Hepatocyte (in vitro differentiated cells): ENCODE data around the gene YIPF4.

ENCODE experiments used
- EZH2phosphoT487 ChIP-seq: fragments of 200-600 bp; sonication (generic); IDR thresholded peaks from one replicate; pipeline ENCODE4 v1.6.1; 2018; ENCODE audit warnings: antibody characterized with exemption, mild to moderate bottlenecking, low read depth, moderate library complexity; ENCODE audit not compliant: unreplicated experiment, severe bottlenecking
- TF ChIP-seq, protein P1 (sequence below): fragments of 200-600 bp; sonication (generic); IDR thresholded peaks from 2 replicates; pipeline ENCODE4 v1.5.1; 2016; ENCODE audit warnings: antibody characterized with exemption, mild to moderate bottlenecking; ENCODE audit not compliant: poor library complexity

DNA sequence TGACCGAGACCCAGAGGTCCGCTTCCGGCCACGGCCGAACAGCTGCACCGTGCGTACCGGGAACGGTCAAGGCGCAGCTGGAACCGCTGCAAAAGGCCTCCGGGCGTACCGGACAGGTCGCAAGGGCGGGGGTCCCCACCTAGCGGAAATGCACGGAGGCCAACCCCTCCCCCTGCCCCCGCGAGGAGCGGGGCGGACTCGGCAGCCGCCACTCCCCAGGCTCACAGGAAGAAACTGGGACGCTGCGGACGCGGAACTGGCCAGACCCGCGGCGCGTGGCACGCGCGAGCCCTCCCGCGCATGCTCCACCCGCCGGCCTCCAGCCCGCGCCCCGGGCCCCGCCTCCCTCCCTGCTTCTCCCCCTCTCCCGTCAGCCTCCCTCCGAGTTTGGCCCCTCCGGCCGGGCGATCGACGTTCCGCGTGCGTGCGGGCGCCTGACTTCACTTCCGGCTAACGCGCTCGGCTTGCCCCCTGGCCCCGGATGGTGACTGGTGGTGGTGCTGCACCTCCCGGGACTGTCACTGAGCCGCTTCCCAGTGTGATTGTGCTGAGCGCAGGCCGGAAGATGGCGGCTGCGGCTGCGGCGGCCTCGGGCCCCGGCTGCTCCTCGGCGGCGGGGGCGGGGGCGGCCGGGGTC, 79.1 kb downstream of the YIPF4 start, which contains the start of gene BIRC6:
- TF ChIP-seq, protein P1, sequence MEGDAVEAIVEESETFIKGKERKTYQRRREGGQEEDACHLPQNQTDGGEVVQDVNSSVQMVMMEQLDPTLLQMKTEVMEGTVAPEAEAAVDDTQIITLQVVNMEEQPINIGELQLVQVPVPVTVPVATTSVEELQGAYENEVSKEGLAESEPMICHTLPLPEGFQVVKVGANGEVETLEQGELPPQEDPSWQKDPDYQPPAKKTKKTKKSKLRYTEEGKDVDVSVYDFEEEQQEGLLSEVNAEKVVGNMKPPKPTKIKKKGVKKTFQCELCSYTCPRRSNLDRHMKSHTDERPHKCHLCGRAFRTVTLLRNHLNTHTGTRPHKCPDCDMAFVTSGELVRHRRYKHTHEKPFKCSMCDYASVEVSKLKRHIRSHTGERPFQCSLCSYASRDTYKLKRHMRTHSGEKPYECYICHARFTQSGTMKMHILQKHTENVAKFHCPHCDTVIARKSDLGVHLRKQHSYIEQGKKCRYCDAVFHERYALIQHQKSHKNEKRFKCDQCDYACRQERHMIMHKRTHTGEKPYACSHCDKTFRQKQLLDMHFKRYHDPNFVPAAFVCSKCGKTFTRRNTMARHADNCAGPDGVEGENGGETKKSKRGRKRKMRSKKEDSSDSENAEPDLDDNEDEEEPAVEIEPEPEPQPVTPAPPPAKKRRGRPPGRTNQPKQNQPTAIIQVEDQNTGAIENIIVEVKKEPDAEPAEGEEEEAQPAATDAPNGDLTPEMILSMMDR = no peak
- no peak for TF ChIP-seq EZH2phosphoT487
